ENCODE data around the gene SGPP1. TPM values are rescaled to one million over a fixed set of nuclear protein-coding genes. Genes with fewer than 3 reads are reported as not detected.

Gene SGPP1
- polyA plus RNA-seq, 3 donors, result 3.3 to 13.3 (median 7.6) TPM

DNA sequence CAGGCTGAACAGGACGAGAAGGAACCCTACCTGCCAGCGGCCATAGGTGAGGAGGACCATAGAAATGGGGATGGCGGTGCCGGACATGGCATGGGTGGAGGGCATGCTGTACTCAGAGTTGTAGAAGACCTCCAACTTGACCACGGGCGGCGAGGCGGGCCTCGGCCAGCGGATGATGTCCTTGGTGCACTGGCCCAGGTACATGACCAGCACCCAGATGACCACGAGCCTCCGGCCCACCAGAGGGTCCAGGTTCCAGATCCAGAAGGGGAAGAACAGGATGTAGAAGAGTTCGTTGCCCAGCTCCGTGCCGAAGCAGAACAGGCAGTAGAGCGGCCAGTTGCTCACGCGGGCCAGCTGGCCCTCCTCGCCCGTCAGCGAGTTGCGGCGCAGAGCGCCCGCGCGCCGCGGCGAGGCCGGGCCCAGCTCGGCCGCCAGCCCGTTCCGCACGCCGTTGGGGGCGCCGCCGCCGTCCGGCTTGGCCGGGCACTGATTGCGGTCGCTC is 582 bp downstream of the SGPP1 start:
- Histone ChIP-seq H3K4me3 (replicated peaks in 1 of 3; ENCODE audit: low read depth in 2 of 3, low read length in 3 of 3) (peak overlapping the region; percentile 78 to 91 (median 85)), H3K4me2 (replicated peaks; ENCODE audit: extremely low read depth, low read length, poor library complexity, severe bottlenecking) (peak overlapping the region; percentile 95), H3K4me1 (ENCODE audit: control insufficient read depth in 1 of 2, insufficient read depth in 2 of 2, low read length in 2 of 2) (peaks cover 13 to 23% of the 10 kb centered on the region in 2 donors), H4K20me1 (ENCODE audit: insufficient read depth, low read length) (no peaks in the 10 kb centered on the region), H3K9me3 (replicated peaks in 1 of 2; ENCODE audit: control insufficient read depth in 1 of 2, insufficient read depth in 1 of 2, low read length in 2 of 2) (no peaks in the 10 kb centered on the region), H3K79me2 (ENCODE audit: insufficient read depth, low read length) (no peaks in the 10 kb centered on the region), H3K9ac (ENCODE audit: insufficient read depth, low read length, poor library complexity, severe bottlenecking) (peak overlapping the region; percentile 84), H3K27ac (ENCODE audit: low read depth in 1 of 2, low read length in 2 of 2) (peak overlapping the region in 1 of 2 donors; percentile 70), H2AFZ (ENCODE audit: insufficient read depth, low read depth, low read length, poor library complexity, severe bottlenecking) (peak overlapping the region; percentile 87), H3K27me3 (ENCODE audit: control insufficient read depth in 2 of 2, insufficient read depth in 2 of 2, low read length in 2 of 2) (peaks cover 2 to 18% of the 10 kb centered on the region in 2 donors), H3K36me3 (replicated peaks in 1 of 2; ENCODE audit: control insufficient read depth in 1 of 2, insufficient read depth in 2 of 2, low read length in 2 of 2) (no peaks in the 10 kb centered on the region)
- intact Hi-C loops (cut with micrococcal nuclease), result loop anchor here (5.0 to 10.0 kb wide), 2 partner anchors 72 to 85 kb away; partner anchors contain the start of gene WDR89 (in 1 of the 2)
- H3K9me3 Mint-ChIP-seq, result peaks cover 0 to 7% (median 2%) of the 10 kb centered on the region in 7 donors
- TF ChIP-seq, protein P1, sequence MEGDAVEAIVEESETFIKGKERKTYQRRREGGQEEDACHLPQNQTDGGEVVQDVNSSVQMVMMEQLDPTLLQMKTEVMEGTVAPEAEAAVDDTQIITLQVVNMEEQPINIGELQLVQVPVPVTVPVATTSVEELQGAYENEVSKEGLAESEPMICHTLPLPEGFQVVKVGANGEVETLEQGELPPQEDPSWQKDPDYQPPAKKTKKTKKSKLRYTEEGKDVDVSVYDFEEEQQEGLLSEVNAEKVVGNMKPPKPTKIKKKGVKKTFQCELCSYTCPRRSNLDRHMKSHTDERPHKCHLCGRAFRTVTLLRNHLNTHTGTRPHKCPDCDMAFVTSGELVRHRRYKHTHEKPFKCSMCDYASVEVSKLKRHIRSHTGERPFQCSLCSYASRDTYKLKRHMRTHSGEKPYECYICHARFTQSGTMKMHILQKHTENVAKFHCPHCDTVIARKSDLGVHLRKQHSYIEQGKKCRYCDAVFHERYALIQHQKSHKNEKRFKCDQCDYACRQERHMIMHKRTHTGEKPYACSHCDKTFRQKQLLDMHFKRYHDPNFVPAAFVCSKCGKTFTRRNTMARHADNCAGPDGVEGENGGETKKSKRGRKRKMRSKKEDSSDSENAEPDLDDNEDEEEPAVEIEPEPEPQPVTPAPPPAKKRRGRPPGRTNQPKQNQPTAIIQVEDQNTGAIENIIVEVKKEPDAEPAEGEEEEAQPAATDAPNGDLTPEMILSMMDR (IDR thresholded peaks at IDR 0.05), result no peak
- H3K36me3 Mint-ChIP-seq, result peaks cover 0 to 2% of the 10 kb centered on the region in 2 donors
- H3K27ac Mint-ChIP-seq, result peak overlapping the region; percentile 69 to 90 (median 85)
- H3K4me1 Mint-ChIP-seq, result peaks cover 27% of the 10 kb centered on the region
- H3K4me3 Mint-ChIP-seq, result peak overlapping the region; percentile 99 to 100
- peak; percentile 10 to 33 (median 12) for DNase-seq
- under 1% methylated on average over 39 of the region's 45 CpGs for WGBS (ENCODE audit: insufficient coverage)
- H3K27me3 Mint-ChIP-seq (ENCODE audit: low read depth in 3 of 3), result peaks cover 18 to 46% (median 22%) of the 10 kb centered on the region in 3 donors

DNA sequence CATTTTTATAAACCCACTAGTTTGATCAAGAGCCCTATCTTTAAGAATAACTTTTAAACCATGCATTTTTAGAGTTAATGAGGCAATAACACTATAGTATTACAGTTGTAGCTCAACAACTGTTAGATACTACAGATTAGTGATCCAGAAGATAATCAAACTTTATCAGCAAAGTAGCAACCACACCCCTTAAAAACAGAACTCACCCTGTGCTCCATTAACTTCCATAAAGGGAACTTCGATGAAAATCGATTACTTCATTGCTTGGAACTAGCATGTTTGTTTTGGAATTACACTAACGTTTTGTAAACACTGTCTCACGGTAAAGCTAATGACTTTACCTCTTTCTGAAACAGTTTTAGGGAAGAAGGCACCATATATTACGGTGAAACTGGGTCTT is 1.4 kb downstream of the SGPP1 start:
- H3K9me3 Mint-ChIP-seq, result peaks cover 0 to 7% (median 2%) of the 10 kb centered on the region in 7 donors
- Histone ChIP-seq H3K27ac (ENCODE audit: low read depth in 1 of 2, low read length in 2 of 2) (no peak overlapping the region), H3K4me2 (replicated peaks; ENCODE audit: extremely low read depth, low read length, poor library complexity, severe bottlenecking) (peak overlapping the region; percentile 95), H4K20me1 (ENCODE audit: insufficient read depth, low read length) (no peaks in the 10 kb centered on the region), H3K4me1 (ENCODE audit: control insufficient read depth in 1 of 2, insufficient read depth in 2 of 2, low read length in 2 of 2) (peaks cover 13 to 23% of the 10 kb centered on the region in 2 donors), H3K9ac (ENCODE audit: insufficient read depth, low read length, poor library complexity, severe bottlenecking) (no peak overlapping the region), H3K4me3 (replicated peaks in 1 of 3; ENCODE audit: low read depth in 2 of 3, low read length in 3 of 3) (peak overlapping the region; percentile 78 to 91 (median 85)), H2AFZ (ENCODE audit: insufficient read depth, low read depth, low read length, poor library complexity, severe bottlenecking) (no peak overlapping the region), H3K36me3 (replicated peaks in 1 of 2; ENCODE audit: control insufficient read depth in 1 of 2, insufficient read depth in 2 of 2, low read length in 2 of 2) (no peaks in the 10 kb centered on the region), H3K27me3 (ENCODE audit: control insufficient read depth in 2 of 2, insufficient read depth in 2 of 2, low read length in 2 of 2) (peaks cover 2 to 18% of the 10 kb centered on the region in 2 donors), H3K79me2 (ENCODE audit: insufficient read depth, low read length) (no peaks in the 10 kb centered on the region), H3K9me3 (replicated peaks in 1 of 2; ENCODE audit: control insufficient read depth in 1 of 2, insufficient read depth in 1 of 2, low read length in 2 of 2) (no peaks in the 10 kb centered on the region)
- H3K4me3 Mint-ChIP-seq, result peak overlapping the region; percentile 99 to 100
- peaks cover 27% of the 10 kb centered on the region for H3K4me1 Mint-ChIP-seq
- TF ChIP-seq, protein P1 (IDR thresholded peaks at IDR 0.05), result no peak
- intact Hi-C loops (cut with micrococcal nuclease), result loop anchor here (5.0 to 10.0 kb wide), 2 partner anchors 72 to 84 kb away; partner anchors contain the start of gene WDR89 (in 1 of the 2)
- H3K27ac Mint-ChIP-seq, result peak overlapping the region in 1 of 7 donors; percentile 41
- no CpG with 5 or more reads among the region's 5 CpGs for WGBS (ENCODE audit: insufficient coverage)
- H3K27me3 Mint-ChIP-seq (ENCODE audit: low read depth in 3 of 3), result peaks cover 18 to 46% (median 22%) of the 10 kb centered on the region in 3 donors
- peak in 2 of 3 donors; percentile 6 to 10 for DNase-seq
- peaks cover 0 to 2% of the 10 kb centered on the region in 2 donors for H3K36me3 Mint-ChIP-seq

All from CD14-positive monocyte (primary cell).